ENCODE measurements around the gene SUGCT.

Gene SUGCT

DNA sequence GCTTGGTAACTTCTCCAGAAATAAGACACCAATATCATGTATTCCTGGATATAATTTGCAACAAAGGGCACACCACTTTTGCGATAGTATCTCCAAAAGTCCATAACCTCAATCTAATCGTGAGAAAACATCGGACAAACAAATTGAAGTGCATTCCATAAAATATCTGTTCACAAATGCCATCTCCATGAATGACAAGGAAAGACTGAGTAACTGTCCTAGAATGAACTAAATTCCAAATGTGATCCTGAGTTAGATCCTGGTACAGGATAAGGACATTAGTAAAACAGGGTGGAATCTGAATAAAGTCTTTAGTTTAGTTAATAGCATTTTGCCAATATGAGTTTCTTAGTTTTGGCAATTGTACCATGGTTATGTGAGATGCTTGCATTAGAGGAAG, 384.2 kb downstream of the SUGCT start:
- no peaks in the 10 kb centered on the region for H3K36me3 ChIP-seq (ENCODE audit: control insufficient read depth, insufficient read depth, low read length)
- H3K4me3 ChIP-seq (ENCODE audit: low read depth, low read length) = no peak overlapping the region
- no peak overlapping the region for H3K27ac ChIP-seq (ENCODE audit: low read depth, low read length)
- H3K9ac ChIP-seq (ENCODE audit: low read length) = no peak overlapping the region
- H3K4me1 ChIP-seq (ENCODE audit: control insufficient read depth, insufficient read depth, low read length) = no peaks in the 10 kb centered on the region
- H3K27me3 ChIP-seq (ENCODE audit: control insufficient read depth, insufficient read depth, low read length) = no peaks in the 10 kb centered on the region
- no peaks in the 10 kb centered on the region for H3K9me3 ChIP-seq (ENCODE audit: control insufficient read depth, insufficient read depth, low read depth, low read length)

GRCh38 chr7:40520986-40521738, 386.4 kb downstream of the SUGCT start:
- H3K4me3 ChIP-seq (ENCODE audit: low read depth, low read length) = no peak overlapping the region
- H3K36me3 ChIP-seq (ENCODE audit: control insufficient read depth, insufficient read depth, low read length) = no peaks in the 10 kb centered on the region
- H3K27me3 ChIP-seq (ENCODE audit: control insufficient read depth, insufficient read depth, low read length) = no peaks in the 10 kb centered on the region
- H3K9me3 ChIP-seq (ENCODE audit: control insufficient read depth, insufficient read depth, low read depth, low read length) = no peaks in the 10 kb centered on the region
- no peak overlapping the region for H3K27ac ChIP-seq (ENCODE audit: low read depth, low read length)
- H3K9ac ChIP-seq (ENCODE audit: low read length) = no peak overlapping the region
- H3K4me1 ChIP-seq (ENCODE audit: control insufficient read depth, insufficient read depth, low read length) = no peaks in the 10 kb centered on the region

- Histone ChIP-seq H3K27ac (ENCODE audit: low read depth, low read length) (no peak overlapping the region), H3K9me3 (ENCODE audit: control insufficient read depth, insufficient read depth, low read depth, low read length) (no peaks in the 10 kb centered on the region), H3K4me1 (ENCODE audit: control insufficient read depth, insufficient read depth, low read length) (no peaks in the 10 kb centered on the region), H3K9ac (ENCODE audit: low read length) (no peak overlapping the region), H3K36me3 (ENCODE audit: control insufficient read depth, insufficient read depth, low read length) (no peaks in the 10 kb centered on the region), H3K27me3 (ENCODE audit: control insufficient read depth, insufficient read depth, low read length) (no peaks in the 10 kb centered on the region), H3K4me3 (ENCODE audit: low read depth, low read length) (no peak overlapping the region)
These were observed 391.0 kb downstream of the SUGCT start for GRCh38 chr7:40525764-40526163.

DNA sequence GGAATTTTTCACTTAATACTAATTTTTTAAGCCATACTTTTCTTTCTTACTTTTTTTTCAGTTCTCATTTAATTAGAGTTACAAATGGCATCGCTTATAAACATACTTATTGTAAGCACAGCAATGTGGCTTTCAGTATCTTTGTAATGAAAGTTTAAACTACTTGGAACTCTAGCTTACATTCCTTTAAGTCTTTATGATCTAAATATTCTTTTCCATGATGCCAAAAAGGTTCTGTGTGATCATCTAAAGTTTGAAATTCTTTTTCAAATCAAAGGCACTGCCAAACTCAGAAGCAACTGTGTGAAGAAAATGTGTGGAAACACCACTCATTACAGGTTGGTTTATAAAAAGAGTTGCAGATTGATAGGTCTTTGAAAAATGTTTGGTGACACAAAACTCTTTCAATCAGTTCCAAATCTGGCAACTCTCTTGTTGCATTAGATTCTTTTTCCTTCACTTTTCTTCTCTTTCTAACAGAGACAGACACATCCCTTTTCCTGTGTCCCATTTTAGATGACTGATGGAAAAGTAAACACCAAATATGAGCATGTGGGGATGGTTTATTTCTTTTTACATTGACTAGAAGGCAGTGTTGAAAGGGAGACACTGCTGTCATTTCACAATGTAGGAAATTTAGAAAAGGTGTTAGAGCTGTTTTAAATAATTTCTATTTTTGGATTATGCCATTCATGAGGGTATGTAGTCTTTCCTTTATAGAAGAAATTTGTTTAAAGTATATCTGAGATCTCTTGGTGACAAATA, 392.3 kb downstream of the SUGCT start:
- H3K27ac ChIP-seq (ENCODE audit: low read depth, low read length) = no peak overlapping the region
- H3K4me1 ChIP-seq (ENCODE audit: control insufficient read depth, insufficient read depth, low read length) = peaks cover 3% of the 10 kb centered on the region; the same call in 1 of the 2 replicates
- H3K27me3 ChIP-seq (ENCODE audit: control insufficient read depth, insufficient read depth, low read length) = no peaks in the 10 kb centered on the region
- no peaks in the 10 kb centered on the region for H3K9me3 ChIP-seq (ENCODE audit: control insufficient read depth, insufficient read depth, low read depth, low read length)
- no peak overlapping the region for H3K9ac ChIP-seq (ENCODE audit: low read length)
- H3K4me3 ChIP-seq (ENCODE audit: low read depth, low read length) = no peak overlapping the region
- H3K36me3 ChIP-seq (ENCODE audit: control insufficient read depth, insufficient read depth, low read length) = no peaks in the 10 kb centered on the region

DNA sequence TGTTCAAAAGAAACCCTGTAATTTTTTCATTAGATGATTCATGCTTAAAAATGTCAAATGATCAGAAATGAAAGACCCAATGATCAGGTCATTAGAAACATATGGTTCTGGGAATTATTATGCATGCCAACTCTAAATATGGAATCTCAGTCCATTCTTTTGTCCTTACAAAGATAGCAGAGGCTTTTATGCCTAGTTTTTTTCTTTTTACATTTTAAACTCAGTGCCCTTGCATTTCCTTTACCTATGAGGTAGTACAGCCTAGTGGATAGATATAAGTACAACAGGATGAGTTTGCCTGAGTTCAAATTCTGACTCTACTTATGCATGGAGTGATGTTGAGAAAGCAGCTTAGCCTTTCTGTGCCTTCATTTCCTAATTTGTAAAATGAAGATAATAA, 392.9 kb downstream of the SUGCT start:
- Histone ChIP-seq H3K27me3 (ENCODE audit: control insufficient read depth, insufficient read depth, low read length) (no peaks in the 10 kb centered on the region), H3K4me3 (ENCODE audit: low read depth, low read length) (no peak overlapping the region), H3K9ac (ENCODE audit: low read length) (no peak overlapping the region), H3K4me1 (ENCODE audit: control insufficient read depth, insufficient read depth, low read length) (peaks cover 3% of the 10 kb centered on the region; the same call in 1 of the 2 replicates), H3K27ac (ENCODE audit: low read depth, low read length) (no peak overlapping the region), H3K36me3 (ENCODE audit: control insufficient read depth, insufficient read depth, low read length) (no peaks in the 10 kb centered on the region), H3K9me3 (ENCODE audit: control insufficient read depth, insufficient read depth, low read depth, low read length) (no peaks in the 10 kb centered on the region)

DNA sequence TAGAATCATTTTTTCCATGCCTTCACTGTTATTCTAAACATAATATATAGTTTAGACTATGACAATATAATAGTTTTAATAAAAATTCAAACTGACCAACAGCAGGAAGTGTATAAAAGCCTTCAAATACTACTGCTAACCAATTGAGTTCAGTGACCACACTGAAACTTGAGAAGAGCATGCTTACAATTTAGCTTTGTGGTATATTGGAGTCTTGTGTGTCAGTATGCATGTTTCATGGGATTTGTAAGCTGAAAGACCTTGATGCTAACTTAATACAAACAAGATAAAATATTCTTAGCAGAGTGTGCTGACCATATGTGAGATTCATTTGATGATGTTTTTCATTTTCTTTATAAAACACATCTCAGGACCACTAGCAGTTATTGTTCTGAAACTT, 395.5 kb downstream of the SUGCT start:
- no peak overlapping the region for H3K4me3 ChIP-seq (ENCODE audit: low read depth, low read length)
- H3K27ac ChIP-seq (ENCODE audit: low read depth, low read length) = no peak overlapping the region
- H3K27me3 ChIP-seq (ENCODE audit: control insufficient read depth, insufficient read depth, low read length) = no peaks in the 10 kb centered on the region
- H3K4me1 ChIP-seq (ENCODE audit: control insufficient read depth, insufficient read depth, low read length) = peaks cover 3% of the 10 kb centered on the region; the same call in 1 of the 2 replicates
- no peaks in the 10 kb centered on the region for H3K36me3 ChIP-seq (ENCODE audit: control insufficient read depth, insufficient read depth, low read length)
- no peak overlapping the region for H3K9ac ChIP-seq (ENCODE audit: low read length)
- H3K9me3 ChIP-seq (ENCODE audit: control insufficient read depth, insufficient read depth, low read depth, low read length) = no peaks in the 10 kb centered on the region

- H3K36me3 ChIP-seq (ENCODE audit: control insufficient read depth, insufficient read depth, low read length) = no peaks in the 10 kb centered on the region
- peaks cover 3% of the 10 kb centered on the region; the same call in 1 of the 2 replicates for H3K4me1 ChIP-seq (ENCODE audit: control insufficient read depth, insufficient read depth, low read length)
- H3K4me3 ChIP-seq (ENCODE audit: low read depth, low read length) = no peak overlapping the region
- no peaks in the 10 kb centered on the region for H3K27me3 ChIP-seq (ENCODE audit: control insufficient read depth, insufficient read depth, low read length)
- H3K9ac ChIP-seq (ENCODE audit: low read length) = no peak overlapping the region
- H3K9me3 ChIP-seq (ENCODE audit: control insufficient read depth, insufficient read depth, low read depth, low read length) = no peaks in the 10 kb centered on the region
- H3K27ac ChIP-seq (ENCODE audit: low read depth, low read length) = no peak overlapping the region
These were observed 397.2 kb downstream of the SUGCT start for GRCh38 chr7:40531956-40532355.

DNA sequence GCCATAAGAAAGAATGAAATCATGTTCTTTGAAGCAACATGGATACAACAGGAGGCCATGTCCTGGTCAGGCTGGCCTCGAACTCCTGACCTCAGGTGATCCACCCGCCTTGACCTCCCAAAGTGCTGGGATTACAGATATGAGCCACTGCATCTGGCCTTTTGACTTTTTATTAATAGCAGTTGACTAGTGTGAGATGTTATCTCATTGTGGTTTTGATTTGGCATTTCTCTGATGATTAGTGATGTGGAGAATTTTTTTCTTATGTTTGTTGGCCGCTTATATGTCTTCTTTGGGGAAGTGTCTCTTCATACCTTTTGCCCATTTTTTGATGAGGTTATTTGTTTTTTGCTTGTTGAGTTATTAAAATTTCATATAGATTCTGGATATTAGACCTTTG, 400.9 kb downstream of the SUGCT start:
- Histone ChIP-seq H3K4me1 (ENCODE audit: control insufficient read depth, insufficient read depth, low read length) (peaks cover 3% of the 10 kb centered on the region; the same call in 1 of the 2 replicates), H3K9ac (ENCODE audit: low read length) (no peak overlapping the region), H3K27me3 (ENCODE audit: control insufficient read depth, insufficient read depth, low read length) (no peaks in the 10 kb centered on the region), H3K36me3 (ENCODE audit: control insufficient read depth, insufficient read depth, low read length) (no peaks in the 10 kb centered on the region), H3K9me3 (ENCODE audit: control insufficient read depth, insufficient read depth, low read depth, low read length) (no peaks in the 10 kb centered on the region), H3K4me3 (ENCODE audit: low read depth, low read length) (no peak overlapping the region), H3K27ac (ENCODE audit: low read depth, low read length) (no peak overlapping the region)

DNA sequence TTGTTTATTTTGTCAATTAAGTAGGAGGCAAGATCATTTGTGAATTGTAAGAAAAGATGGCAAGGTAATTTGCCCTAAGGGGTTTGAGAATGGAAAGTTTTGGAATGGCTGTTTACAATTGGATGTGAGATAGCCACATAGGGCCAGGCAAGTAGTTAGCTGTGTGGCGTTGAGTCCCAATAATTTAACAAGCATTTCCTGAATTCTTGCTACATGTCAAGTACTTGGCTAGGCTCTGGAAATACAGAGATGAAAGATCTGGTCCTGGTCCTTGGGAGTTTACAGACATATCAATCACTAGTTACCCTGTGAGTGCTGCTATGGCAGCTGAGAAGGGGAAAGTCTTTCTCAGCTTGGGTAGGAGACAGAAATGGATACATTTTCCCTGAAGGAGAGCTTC, 401.6 kb downstream of the SUGCT start:
- no peak overlapping the region for H3K4me3 ChIP-seq (ENCODE audit: low read depth, low read length)
- no peaks in the 10 kb centered on the region for H3K4me1 ChIP-seq (ENCODE audit: control insufficient read depth, insufficient read depth, low read length)
- H3K27ac ChIP-seq (ENCODE audit: low read depth, low read length) = no peak overlapping the region
- H3K9me3 ChIP-seq (ENCODE audit: control insufficient read depth, insufficient read depth, low read depth, low read length) = no peaks in the 10 kb centered on the region
- H3K36me3 ChIP-seq (ENCODE audit: control insufficient read depth, insufficient read depth, low read length) = no peaks in the 10 kb centered on the region
- H3K27me3 ChIP-seq (ENCODE audit: control insufficient read depth, insufficient read depth, low read length) = no peaks in the 10 kb centered on the region
- no peak overlapping the region for H3K9ac ChIP-seq (ENCODE audit: low read length)

- H3K9me3 ChIP-seq (ENCODE audit: control insufficient read depth, insufficient read depth, low read depth, low read length) = no peaks in the 10 kb centered on the region
- no peak overlapping the region for H3K4me3 ChIP-seq (ENCODE audit: low read depth, low read length)
- no peak overlapping the region for H3K9ac ChIP-seq (ENCODE audit: low read length)
- no peaks in the 10 kb centered on the region for H3K27me3 ChIP-seq (ENCODE audit: control insufficient read depth, insufficient read depth, low read length)
- no peaks in the 10 kb centered on the region for H3K4me1 ChIP-seq (ENCODE audit: control insufficient read depth, insufficient read depth, low read length)
- no peak overlapping the region for H3K27ac ChIP-seq (ENCODE audit: low read depth, low read length)
- no peaks in the 10 kb centered on the region for H3K36me3 ChIP-seq (ENCODE audit: control insufficient read depth, insufficient read depth, low read length)
These were observed 403.5 kb downstream of the SUGCT start for GRCh38 chr7:40538281-40538680.

DNA sequence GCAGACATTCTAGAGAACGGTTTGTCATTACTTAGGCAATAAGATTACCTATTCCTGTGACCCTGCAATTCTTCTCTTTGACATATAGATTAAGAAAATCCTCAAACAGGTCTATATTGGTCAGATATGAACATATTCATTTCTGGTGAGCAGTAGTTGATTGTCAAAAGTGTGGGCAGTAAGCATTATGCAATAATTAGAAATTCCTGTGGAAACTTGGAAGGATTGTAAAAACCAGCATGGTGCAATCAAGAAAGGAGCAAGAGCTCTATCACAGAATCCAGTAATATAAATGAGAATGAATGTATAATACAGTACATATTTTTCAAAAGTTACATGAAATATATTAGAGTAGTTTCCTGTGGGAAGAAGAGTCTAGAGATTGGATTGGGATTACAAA, 406.5 kb downstream of the SUGCT start:
- Histone ChIP-seq H3K36me3 (ENCODE audit: control insufficient read depth, insufficient read depth, low read length) (no peaks in the 10 kb centered on the region), H3K27ac (ENCODE audit: low read depth, low read length) (no peak overlapping the region), H3K27me3 (ENCODE audit: control insufficient read depth, insufficient read depth, low read length) (no peaks in the 10 kb centered on the region), H3K9ac (ENCODE audit: low read length) (no peak overlapping the region), H3K9me3 (ENCODE audit: control insufficient read depth, insufficient read depth, low read depth, low read length) (no peaks in the 10 kb centered on the region), H3K4me3 (ENCODE audit: low read depth, low read length) (no peak overlapping the region), H3K4me1 (ENCODE audit: control insufficient read depth, insufficient read depth, low read length) (no peaks in the 10 kb centered on the region)

Data from HUES6 (cell line).